HEK293T (cell line): ENCODE data around the gene ESPNL.

Experiments used
- ARNT ChIP-seq: fragments of 450-650 bp; IDR thresholded peaks from 2 replicates; pipeline ENCODE4 v1.6.1; 2017; ENCODE audit warnings: mild to moderate bottlenecking
- BHLHE40 ChIP-seq: fragments of 450-650 bp; IDR thresholded peaks from 2 replicates; pipeline ENCODE4 v1.6.1; 2016; ENCODE audit warnings: mild to moderate bottlenecking, moderate library complexity, borderline replicate concordance
- CTBP1 ChIP-seq: fragments of 450-650 bp; IDR thresholded peaks from 2 replicates; pipeline ENCODE4 v1.6.1; 2016; ENCODE audit warnings: borderline replicate concordance
- ELF4 ChIP-seq: fragments of 450-650 bp; IDR thresholded peaks from 2 replicates; pipeline ENCODE4 v1.6.1; 2017; ENCODE audit warnings: antibody characterized with exemption
- FOXA1 ChIP-seq: fragments of 450-650 bp; IDR thresholded peaks from 2 replicates; pipeline ENCODE4 v1.6.1; 2016; ENCODE audit warnings: mild to moderate bottlenecking
- FOXM1 ChIP-seq: fragments of 450-650 bp; IDR thresholded peaks from 2 replicates; pipeline ENCODE4 v1.6.1; 2017; ENCODE audit warnings: mild to moderate bottlenecking, borderline replicate concordance
- HDGF ChIP-seq: fragments of 450-650 bp; IDR thresholded peaks from 2 replicates; pipeline ENCODE4 v1.6.1; 2017; ENCODE audit warnings: antibody characterized with exemption, borderline replicate concordance
- L3MBTL2 ChIP-seq: fragments of 450-650 bp; conservative IDR thresholded peaks from 2 replicates; pipeline ENCODE4 v1.6.1; 2016; ENCODE audit warnings: mild to moderate bottlenecking
- LEF1 ChIP-seq: fragments of 450-650 bp; IDR thresholded peaks from 2 replicates; pipeline ENCODE4 v1.6.1; 2017; ENCODE audit warnings: mild to moderate bottlenecking, borderline replicate concordance
- SP1 ChIP-seq: fragments of 450-650 bp; IDR thresholded peaks from 2 replicates; pipeline ENCODE4 v1.6.1; 2017
- SUZ12 ChIP-seq: fragments of 450-650 bp; IDR thresholded peaks from 2 replicates; pipeline ENCODE4 v1.6.1; 2016; ENCODE audit warnings: mild to moderate bottlenecking
- TARDBP ChIP-seq: fragments of 450-650 bp; IDR thresholded peaks from 2 replicates; pipeline ENCODE4 v1.6.1; 2016
- ZNF384 ChIP-seq: fragments of 450-650 bp; IDR thresholded peaks from 2 replicates; pipeline ENCODE4 v1.6.1; 2016
- TF ChIP-seq, protein P1 (sequence below): fragments of 450-650 bp; IDR thresholded peaks from 2 replicates; pipeline ENCODE4 v1.6.1; 2016

DNA sequence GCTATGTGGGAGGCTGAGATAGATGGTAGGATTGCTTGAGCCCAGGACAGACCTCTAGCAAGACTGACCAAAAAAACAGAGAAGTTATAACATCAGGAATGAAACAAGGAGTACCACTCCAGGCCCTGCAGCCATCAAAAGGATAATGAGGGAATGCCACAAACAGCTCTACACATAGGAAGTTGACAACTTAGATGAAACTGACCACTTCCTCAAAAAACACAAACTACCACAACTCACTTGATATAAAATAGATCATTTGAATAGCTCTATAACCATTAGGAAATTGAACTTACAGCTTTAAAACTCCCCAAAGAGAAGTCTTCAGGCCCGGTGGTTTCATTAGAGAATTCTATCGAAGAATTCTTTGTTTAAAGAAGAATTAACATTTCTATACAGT lies 12.9 kb upstream of the ESPNL start:
- TF ChIP-seq SUZ12: no peak
- TF ChIP-seq TARDBP: no peak
- TF ChIP-seq BHLHE40: no peak
- TF ChIP-seq ELF4: no peak
- no peak for TF ChIP-seq ARNT
- TF ChIP-seq FOXM1: no peak
- TF ChIP-seq ZNF384: no peak
- TF ChIP-seq SP1: no peak
- no peak for TF ChIP-seq FOXA1
- TF ChIP-seq CTBP1: no peak
- TF ChIP-seq LEF1: no peak
- no peak for TF ChIP-seq HDGF
- TF ChIP-seq L3MBTL2: no peak
- TF ChIP-seq, protein P1, sequence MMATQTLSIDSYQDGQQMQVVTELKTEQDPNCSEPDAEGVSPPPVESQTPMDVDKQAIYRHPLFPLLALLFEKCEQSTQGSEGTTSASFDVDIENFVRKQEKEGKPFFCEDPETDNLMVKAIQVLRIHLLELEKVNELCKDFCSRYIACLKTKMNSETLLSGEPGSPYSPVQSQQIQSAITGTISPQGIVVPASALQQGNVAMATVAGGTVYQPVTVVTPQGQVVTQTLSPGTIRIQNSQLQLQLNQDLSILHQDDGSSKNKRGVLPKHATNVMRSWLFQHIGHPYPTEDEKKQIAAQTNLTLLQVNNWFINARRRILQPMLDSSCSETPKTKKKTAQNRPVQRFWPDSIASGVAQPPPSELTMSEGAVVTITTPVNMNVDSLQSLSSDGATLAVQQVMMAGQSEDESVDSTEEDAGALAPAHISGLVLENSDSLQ: no peak
